Stimulated activated CD4-positive, alpha-beta T cell treated with anti-CD3 and anti-CD28 coated beads, Interleukin-2, amount 100 ng/mL, for 24 hours (primary cell): Measurements from ENCODE around the gene IQUB.
"Not testable (repeated sequence)": the region's sequence is repeated elsewhere in the genome, so short reads cannot be mapped to it uniquely, and the experiment has no call there.

Experiments used
- DNase-seq, 2 donors: peaks; one replicate each; pipeline ENCODE4 v3.0.0-alpha.2; 2020

IQUB gene

DNA sequence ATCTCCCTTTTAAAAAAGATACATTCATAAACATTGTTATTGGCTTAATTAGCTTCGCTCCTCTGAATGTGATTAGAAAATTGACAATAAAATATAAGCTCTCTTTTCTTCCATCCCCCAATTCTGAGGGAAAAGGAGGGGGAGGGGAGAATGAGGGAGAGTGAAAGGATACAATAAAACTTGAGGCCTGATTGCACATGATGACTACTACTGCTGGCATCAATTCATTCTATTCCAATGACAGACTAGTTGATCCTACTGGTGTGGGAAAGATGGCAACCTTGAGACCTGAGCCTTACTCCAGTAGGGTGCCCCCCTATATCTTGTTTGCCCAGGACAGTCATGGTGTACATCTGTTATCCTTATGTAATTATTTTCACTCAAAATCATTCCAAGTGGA is 4.5 kb upstream of the IQUB start:
- no peak for DNase-seq

DNA sequence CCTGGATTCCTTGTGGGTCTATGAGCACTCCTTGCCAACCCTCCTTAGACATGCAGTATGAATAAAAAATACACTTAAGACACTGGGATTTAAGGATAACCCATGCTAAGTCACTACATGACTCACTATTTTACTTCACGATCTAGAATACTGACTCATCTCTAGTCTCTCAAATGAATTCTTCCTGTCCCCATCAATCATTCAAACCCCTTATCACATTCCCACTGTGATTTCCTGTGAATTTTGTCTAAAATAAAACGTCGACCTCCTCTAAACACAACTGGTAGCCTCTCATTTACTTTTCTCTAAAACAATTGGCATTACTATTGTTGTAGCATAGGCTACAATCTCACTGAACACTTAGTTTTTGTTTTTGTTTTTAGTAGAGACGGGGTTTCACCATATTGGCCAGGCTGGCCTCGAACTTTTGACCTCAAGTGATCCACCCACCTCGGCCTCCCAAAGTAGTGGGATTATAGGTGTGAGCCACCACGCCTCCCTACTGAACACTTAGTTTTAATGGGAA is 3.9 kb upstream of the IQUB start:
- DNase-seq, result no peak

DNA sequence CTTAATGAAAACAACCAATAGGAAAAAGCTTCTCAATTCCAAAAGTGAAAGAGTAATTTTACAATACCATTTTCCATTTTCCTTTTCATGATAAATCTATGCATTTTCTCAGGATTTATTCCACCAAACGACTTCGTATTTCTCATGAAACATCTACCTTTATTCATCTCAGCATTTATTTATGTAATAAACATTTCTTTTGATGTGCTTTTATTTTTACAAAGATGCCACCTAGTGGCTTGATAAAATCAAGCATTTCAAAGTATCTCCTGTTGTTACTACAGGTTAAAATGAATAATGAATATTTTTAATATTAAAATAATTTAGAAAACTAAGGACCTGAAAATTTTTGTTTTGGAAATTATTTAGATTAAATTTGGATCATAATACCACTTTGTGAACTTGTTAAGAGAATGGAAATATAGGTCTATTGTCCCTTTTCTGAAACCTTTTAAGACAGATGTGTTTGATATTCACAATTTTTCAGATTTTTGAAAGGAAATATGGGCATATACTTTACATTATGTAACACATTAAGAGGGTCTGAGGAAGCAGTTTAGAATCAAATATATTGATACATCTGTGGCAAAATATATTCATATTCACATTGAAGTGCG is 2.7 kb upstream of the IQUB start:
- DNase-seq, result no peak

DNA sequence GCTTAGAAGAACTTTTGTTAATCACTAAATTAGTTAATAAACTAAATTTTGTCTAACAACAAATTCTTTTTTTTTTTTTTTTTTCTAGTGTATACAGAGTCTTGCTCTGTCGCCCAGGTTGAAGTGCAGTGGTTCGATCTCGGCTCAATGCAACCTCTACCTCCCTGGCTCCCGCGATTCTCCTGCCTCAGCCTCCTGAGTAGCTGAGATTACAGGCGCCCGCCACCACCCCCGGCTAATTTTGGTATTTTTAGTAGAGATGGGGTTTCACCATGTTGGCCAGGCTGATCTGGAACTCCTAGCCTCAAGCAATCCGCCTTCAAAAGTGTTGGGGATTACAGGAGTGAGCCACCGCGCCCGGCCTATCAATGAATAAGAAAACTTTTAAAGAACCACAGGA is 1.1 kb upstream of the IQUB start:
- no peak for DNase-seq

DNA sequence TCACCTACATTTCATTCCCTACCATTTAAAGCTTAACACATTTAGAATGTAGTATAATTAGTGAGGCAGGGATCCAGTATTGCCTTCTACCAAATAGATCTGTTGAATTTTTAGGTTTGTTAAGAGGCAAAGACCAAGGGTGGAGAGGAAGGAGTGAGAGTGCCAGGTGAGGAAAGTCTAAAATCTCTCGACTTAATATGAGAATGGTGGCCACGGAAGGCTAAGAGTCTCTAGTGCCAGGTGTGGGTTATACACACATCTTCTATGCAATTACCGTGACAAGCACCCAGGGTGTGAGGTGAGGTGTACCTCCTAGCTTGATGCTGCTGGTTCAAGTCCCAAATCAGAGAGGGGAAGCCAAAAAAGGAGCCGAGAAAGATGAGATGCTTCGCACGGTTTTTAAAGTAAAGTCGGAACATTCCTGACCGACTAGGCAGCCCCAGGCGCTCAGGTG is 439 bp downstream of the IQUB start:
- no peak for DNase-seq

DNA sequence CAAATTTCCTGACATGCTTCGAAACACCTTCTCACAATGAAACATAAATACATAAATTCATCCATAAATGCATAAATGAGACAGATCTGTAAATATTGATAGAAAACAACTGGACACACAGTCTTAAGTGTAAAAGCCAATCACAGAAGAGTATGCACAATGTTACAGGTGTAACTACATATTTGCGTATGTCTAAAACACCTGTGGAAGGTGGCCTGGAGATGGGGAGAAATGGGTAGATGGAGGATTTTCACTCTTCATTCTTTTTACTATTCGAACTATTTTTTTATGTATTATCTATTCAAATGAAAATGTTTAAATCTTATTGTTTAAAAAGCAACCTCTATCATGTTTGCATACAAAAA is 860 bp downstream of the IQUB start:
- no peak for DNase-seq

DNA sequence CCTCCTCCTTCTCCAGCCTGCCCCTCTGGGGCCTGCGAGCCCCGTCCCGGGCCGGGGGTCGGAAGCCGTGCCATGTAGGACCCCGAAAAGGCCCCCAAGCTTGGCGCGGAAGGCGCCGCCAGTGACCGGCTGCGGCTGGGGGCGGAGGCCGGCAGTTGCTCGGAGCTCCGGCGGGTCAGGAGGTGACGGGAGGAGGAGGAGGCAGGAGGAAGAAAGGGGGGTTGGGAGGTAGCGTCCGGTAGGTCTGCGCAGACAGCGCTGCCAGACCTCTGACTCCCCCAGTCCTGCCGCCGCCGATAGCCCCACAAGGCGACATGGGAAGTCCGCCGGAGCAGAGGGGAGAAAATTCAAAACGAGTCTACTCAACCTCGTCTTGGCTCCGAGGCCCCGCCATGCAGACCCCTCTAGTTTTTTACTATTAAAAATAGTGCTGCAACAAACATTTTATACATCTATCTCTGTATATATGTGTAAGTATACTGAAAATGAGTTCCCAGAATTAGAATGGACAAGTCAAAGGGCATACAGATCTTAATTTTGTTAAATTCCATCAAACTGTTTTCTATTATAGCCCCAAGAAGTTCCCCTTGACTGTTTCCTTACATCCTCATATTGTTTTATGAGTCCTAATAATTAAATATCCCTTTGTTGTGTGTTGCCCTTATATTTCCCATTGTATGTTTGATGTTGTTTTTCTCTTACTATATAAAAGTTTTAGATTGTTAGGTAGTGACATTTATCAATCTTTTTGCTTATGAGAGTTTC is 1.4 kb downstream of the IQUB start:
- DNase-seq, result peak; percentile 17 to 28

DNA sequence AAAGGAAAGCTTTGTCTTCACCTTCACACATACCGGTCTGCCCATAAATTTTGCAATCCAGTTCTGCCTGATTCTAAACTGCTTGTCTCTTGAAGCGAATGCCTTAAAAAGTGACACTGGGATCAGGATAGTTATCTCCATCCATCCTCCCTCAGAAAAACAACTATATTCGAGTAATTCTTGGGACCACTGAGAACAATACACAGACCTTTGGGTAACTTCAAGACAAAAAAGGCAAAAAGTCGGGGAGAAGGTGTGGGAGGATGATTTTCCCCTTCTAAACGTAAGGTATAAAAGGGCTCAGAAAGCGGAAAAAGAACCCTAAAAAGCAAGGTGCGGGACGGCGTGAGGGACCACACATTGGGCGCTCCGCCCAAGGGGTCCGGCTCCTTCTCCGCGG is 2.1 kb downstream of the IQUB start:
- DNase-seq, result not testable (repeated sequence)

DNA sequence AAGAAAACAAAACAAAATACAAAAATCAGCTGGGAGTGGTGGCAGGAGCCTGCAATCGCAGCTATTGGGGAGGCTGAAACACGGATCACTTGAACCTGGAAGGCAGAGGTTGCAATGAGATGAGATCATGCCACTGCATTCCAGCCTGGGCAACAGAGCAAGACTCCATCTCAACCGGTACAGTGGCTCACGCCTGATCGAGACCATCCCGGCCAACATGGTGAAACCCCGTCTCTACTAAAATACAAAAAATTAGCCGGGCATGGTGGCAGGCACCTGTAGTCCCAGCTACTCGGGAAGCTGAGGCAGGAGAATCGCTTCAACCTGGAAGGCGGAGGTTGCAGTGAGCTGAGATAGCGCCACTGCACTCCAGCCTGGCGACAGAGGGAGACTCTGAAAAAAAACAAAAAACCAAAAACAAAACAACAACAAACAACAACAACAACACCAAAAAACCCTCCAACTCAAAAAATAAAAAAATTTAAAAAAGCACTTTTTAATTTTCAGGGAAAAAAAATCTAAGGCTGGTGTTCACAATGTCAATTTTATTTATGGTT is 4.3 kb downstream of the IQUB start:
- DNase-seq, result not testable (repeated sequence)

DNA sequence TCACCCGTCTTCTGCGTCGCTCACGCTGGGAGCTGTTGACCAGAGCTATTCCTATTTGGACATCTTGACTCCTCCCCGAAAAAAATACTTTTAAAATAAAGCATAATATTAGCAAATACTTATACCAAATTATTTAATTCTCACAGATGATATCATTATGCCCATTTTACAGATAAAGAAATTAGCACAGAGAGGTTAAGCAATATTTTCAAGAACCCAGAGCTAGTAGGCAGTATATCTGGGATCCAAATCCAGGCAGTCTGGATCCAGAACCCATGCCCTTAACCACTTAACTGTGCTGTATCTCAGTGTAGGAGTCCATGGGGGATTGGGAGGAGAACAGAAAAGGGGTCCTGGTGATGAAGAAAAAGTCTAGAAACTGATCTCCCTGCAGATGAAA is 6.1 kb downstream of the IQUB start:
- no peak for DNase-seq

DNA sequence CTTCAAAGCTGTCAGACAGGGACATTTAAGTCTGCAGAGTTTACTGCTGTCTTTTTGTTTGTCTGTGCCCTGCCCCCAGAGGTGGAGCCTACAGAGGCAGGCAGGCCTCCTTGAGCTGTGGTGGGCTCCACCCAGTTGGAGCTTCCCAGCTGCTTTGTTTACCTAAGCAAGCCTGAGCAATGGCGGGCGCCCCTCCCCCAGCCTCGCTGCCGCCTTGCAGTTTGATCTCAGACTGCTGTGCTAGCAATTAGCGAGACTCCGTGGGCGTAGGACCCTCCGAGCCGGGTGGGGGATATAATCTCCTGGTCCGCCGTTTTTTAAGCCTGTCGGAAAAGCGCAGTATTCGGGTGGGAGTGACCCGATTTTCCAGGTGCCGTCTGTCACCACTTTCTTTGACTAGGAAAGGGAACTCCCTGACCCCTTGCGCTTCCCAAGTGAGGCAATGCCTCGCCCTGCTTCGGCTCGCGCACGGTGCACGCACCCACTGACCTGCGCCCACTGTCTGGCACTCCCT is 6.6 kb downstream of the IQUB start:
- not testable (repeated sequence) for DNase-seq

DNA sequence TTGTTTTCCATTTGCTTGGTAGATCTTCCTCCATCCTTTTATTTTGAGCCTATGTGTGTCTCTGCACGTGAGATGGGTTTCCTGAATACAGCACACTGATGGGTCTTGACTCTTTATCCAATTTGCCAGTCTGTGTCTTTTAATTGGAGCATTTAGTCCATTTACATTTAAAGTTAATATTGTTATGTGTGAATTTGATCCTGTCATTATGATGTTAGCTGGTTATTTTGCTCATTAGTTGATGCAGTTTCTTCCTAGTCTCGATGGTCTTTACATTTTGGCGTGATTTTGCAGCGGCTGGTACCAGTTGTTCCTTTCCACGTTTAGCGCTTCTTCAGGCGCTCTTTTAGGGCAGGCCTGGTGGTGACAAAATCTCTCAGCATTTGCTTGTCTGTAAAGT is 7.9 kb downstream of the IQUB start:
- not testable (repeated sequence) for DNase-seq

DNA sequence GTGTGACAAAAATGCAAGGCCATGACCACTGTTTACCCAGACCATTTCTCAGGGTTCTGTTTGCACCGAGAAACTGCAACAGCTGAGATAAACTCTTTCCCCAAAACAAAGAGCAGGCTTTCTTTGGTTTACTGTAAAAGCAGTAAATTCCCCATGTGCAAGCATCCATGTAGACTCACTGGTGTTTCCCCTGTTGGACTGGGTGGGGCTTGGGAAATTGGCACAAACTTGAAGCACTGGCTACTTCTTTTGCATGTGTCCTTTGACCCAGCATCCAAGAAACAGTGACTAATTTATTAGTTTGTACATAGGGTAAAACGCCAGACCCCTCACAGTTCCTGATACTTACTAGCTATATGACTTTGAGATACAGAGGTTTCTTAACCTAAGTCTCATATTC is 12.3 kb downstream of the IQUB start:
- DNase-seq, result no peak

DNA sequence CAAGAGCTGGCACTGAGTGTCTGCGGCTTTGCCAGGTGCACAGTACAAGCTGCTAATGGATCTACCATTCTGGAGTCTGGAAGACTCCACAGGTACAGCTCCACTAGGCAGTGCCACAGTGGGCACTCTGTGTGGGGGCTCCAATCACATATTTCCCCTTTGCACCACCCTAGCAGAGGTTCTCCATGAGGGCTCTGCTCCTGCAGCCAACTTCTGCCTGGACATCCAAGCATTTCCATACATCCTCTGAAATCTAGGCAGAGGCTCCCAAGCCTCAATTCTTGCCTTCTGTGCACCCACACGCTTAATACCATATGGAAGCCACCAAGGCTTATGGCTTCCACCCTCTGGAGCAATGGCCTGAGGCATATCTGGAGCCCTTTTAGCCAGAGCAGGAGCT is 29.2 kb downstream of the IQUB start:
- DNase-seq, result no peak

DNA sequence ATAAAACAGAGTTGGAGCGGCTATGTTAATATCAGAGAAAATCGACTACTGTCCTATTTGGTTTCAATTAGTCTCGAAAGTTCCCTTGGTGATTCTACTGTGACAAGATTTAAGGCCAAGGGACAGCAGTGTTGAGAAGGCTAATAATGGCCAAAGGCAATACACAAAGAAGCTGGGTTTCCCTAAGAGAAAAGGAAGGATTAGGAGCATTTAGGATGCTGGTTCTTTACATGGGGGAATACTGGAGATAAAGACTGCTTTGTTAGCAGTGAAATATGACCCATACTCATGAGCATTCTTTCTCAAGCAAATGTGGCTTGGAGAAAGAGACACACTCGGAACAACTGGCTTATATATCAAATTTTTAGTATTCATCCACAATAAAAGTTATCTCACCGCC is 32.2 kb downstream of the IQUB start:
- DNase-seq, result no peak

DNA sequence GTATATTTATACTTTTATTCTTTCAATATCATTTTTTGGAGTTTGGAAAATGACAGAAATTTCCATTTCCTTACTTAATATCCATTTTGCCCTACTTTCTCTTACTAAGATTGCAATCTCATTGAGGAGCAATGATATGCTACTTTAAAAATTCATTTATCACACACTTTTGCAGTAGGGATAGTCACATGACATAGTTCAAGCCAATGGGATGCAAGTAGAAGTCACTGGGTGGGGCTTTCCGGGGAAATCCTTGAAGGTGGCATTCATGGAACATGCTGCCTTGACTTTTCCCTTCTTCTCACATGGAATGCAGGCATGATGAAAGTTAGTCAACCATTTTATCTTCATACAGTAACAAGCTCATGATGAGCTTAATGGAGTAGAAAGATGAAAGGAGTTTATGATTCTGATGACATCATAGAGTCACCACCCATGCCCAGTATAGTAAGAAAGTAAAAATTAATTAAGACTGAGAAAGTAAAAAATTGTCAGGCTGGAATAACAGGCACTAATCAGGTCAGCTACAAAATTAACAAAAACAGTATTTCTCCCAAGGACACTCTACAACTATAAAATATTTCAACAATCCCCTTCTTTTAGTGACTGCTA is 33.4 kb downstream of the IQUB start:
- DNase-seq, result no peak

DNA sequence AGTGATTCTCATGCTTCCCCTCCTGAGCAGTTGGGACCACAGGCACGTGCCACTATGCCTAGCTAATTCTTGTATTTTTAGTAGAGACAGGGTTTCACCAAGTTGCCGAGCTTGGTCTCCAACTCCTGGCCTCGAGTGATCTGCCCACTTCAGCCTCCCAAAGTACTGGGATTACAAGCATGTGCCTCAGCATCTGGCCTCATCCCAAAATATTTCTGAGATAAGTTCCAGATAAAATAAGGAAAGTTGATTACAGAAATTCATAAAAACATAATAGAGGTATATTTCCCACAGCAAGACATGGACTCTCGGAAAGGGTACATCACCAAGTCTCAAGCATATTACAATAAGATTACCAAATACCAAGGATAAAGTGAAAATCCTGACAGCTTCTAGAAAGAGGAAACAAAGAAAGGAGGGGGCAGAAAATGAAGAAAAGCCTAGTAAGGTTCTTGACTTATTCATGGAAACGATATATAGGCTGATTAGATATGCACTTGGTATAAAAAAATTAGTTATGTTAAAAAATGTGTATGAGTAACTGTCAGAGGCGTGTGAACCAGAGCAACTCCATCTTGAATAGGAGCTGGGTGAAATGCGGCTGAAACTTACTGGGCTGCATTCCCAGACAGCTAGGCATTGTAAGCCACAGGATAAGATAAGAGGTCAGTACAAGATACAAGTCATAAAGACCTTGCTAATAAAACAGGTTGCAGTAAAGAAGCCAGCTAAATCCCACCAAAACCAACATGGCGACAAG is 35.0 kb downstream of the IQUB start:
- no peak for DNase-seq

DNA sequence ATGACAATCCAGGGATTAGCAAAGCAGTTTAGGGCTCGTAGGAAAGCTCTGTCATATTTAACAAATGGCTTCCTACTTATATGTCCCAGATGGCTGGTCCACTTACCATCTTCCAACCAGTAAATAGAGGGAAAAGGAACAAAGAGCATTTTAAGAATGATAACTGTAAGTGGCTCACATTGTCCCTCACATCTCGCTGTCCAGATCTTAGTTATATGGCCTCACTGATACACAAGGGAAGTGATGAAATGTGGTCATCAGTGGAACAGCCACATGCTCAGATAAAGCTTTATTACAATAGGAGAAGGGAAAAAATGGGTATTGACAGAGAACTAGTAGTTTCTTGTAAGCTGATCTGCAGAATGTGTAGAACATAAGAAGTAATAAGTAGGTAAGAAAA is 35.8 kb downstream of the IQUB start:
- no peak for DNase-seq

DNA sequence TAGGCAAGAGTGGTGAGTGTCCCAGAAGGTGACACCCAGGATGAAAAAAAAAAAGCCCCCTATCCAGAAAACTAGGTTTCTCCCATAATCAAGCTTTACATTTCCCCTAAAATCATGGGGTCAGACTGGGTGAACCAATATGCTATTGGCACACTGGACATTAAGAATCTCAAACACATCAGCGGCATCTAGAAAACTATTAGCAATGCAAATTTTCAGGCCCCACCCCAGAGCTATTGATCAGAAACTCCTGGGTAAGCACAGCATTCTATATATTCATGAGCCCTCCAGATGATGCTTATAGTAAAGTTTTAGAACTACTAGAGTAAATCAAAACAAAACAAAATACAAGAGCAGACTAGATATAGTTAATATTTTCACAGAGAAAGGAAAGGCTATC is 36.4 kb downstream of the IQUB start:
- DNase-seq, result no peak

DNA sequence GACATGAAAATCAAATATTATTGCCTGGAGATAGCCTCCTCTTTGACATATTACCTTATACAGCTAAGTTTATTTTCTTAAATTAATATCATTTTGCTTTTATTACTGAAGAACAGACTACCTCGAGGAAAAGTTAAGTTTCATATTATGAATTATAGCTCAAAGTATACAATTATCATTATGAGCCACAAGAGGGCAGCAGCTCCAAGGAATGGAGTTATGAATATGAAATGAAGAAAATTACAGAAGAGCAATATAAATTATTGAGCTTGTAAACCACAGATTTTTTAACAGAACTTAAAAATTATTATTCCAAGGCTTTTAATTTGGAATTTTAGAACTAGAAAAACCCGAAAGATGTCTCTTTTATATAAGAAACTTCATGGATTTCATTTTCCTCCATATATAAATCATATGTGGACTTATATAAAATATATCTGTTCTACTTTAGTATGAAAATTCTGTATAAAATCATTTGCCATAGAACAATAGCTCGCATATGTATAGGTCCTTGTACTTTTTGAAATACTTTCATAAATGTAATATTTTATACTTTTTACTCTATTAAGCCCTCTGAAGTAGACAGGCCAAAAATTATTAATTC is 40.1 kb downstream of the IQUB start:
- peak; percentile 7 to 30 for DNase-seq

DNA sequence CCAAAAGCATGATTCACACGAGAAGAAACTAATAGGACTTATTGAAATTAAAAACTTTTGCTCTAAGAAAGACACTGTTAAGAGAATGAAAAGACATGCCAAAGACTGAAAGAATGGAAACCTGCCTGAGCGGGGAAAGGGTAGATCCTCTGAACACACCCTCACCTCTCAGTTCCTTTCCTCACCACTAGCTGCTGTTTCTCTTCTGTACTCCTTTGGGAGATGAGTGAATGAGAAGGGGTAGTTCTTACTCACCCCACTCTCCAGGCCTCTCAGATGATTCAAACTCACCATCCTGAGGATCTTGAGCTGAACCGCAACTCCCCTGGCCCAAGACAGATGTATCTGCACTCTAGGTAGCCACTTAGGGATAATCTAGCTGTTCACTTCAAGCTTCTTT is 41.9 kb downstream of the IQUB start:
- DNase-seq, result no peak

DNA sequence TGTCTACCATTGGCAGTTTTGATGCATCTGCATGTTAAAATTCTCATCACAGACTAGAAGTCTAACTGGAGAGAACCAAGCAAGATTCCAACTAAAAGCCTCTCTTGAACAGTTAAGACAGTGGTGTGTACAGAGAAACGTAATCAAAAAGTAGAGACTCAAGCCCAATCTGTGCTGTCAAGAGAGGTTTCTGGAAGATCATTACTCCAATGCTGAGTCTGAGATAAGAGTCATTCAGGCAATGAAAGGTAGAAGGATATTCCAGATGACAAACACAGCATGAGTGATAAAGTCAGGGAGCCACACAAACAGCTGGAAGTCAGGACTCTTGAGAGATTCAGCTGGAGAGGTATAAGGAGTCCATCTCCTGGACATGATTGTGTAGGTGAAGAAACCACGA is 48.7 kb downstream of the IQUB start:
- no peak for DNase-seq
